SK-N-DZ (cell line): ENCODE results near the gene ZNF326.
"Not testable (repeated sequence)": the region's sequence is repeated elsewhere in the genome, so short reads cannot be mapped to it uniquely, and the experiment has no call there.

Experiments
- DNase-seq: peaks from one replicate; pipeline ENCODE4 v3.0.0-alpha.2; 2015; ENCODE audit warnings: low spot score

Gene ZNF326

DNA sequence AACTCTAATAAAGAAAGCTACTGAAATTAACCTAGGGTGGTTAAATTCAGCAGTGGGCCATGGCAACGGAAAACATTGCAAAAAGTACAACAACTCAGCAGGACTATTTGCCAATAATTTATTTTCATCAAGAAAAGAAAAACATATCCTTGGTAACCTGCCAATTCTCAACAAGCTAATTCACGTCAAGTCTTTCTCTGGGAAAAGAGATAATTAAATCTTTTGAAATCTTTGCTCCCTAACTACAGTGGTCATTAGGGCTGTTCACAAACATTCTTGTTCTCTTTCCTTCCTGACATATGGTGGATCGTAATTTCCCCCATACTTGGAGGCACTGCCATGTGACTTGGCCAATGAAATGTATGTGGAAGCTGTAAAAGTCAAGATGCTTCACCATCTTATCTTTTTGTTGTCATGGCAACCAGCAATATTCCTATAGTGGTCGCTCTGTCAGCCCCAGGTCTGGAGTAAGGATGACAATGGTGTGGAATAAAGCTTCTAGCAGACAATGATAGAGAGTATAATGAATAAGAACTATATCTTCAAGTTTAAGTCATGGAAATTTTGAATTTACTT, 29.6 kb upstream of the ZNF326 start:
- peak; percentile 89 for DNase-seq

DNA sequence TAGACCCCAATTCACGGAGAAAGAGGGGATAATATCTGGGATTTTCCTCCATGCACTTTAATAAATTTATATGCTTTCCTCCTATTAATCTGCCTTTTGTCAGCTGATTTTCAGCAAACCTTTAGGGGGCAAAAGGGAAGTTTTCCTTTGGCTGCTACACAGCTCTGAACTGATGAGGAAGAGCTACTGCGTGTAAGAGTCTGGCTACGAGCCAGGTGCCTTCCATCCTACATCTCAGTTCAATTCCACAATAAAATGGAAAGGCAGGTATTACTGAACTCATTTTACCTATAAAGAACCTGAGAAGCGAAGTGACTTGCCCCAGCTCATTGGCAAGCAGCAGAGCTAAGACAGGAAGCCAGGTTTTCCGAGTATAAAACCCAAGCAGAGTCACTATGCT, 28.3 kb upstream of the ZNF326 start:
- DNase-seq = no peak

DNA sequence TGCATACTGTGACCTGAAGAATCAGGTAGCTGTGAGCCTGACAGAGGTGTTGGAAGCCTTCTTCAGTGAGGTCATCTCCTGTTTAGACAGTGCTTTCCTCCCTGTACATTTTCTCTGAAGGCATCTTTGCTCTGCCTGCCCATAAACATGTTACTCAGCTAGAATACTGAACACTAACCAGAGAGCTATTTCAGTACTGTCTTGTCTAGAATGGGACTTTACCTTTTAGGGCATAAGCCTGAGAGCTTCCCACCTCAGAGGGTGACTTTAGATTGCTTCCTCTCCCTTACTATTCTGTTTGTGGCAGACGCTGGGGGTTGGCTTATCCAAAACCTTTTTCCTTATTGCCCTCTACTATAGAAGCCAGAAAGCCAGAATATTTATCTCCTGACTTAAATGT, 23.3 kb upstream of the ZNF326 start:
- no peak for DNase-seq

DNA sequence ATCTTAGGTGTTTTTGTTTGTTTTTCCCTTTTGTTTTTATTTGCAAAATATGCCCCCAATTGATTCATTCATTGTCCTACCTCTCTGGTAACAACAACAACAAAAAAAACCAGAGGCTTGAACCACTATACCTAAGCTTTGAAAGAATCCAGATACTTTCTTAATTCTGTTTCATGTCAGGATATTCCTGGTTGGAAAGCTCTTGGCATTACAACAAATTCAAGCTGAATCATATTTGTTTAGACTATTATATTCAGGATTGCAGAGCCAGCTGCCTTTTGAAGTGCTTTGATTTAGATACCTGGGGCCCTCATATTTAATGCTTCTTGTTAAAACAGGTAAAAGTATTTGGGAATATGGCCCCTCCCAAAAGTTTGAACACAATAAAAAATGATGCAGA, 22.9 kb upstream of the ZNF326 start:
- no peak for DNase-seq

DNA sequence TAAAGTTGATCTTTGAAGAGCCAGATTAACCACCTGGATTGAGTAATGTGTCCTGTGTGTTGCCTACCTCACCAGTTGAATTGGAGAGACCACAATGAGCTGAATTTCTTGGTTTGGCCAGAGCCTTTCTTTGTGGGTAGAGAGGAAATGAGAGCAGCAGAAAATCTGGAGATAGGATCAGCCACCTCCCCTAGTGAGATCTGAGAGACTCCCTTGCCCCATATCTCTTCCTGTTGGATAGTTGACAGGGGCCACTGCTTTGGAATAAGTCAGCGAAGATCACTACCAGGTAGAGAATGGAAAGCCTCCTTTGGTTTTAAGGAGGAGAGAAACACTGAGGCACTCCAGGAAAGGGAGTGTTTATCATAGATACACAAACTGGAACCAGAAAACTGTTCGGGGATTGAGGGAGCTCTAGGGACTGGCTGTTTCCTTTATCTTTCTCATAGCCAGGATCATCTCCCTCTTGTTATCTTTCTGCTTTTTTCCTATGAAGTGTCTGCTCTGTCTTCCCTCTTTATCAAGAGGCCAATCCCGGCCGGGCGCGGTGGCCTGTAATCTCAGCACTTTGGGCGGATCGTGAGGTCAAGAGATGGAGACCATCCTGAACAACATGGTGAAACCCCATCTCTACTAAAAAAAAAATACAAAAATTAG, 21.3 kb upstream of the ZNF326 start:
- no peak for DNase-seq

DNA sequence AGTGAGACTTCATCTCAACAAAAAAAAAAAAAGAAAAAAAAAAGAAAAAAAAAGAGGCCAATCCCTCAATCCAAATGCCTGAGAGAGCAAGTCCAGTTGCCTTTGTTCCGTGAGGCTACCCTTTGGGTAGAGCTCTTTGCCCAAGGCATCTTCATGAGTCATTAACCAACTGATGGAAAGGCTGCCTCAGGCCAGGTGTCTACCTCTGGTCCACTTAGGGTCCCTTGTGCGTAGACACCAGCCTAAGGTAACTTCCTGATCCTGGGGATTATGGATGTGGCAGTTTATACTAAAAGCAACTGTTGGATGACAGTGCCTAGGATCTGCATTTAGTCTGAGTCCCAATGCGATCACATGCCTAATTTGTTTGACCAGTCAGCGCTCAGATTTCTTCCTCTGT, 20.7 kb upstream of the ZNF326 start:
- DNase-seq = no peak

DNA sequence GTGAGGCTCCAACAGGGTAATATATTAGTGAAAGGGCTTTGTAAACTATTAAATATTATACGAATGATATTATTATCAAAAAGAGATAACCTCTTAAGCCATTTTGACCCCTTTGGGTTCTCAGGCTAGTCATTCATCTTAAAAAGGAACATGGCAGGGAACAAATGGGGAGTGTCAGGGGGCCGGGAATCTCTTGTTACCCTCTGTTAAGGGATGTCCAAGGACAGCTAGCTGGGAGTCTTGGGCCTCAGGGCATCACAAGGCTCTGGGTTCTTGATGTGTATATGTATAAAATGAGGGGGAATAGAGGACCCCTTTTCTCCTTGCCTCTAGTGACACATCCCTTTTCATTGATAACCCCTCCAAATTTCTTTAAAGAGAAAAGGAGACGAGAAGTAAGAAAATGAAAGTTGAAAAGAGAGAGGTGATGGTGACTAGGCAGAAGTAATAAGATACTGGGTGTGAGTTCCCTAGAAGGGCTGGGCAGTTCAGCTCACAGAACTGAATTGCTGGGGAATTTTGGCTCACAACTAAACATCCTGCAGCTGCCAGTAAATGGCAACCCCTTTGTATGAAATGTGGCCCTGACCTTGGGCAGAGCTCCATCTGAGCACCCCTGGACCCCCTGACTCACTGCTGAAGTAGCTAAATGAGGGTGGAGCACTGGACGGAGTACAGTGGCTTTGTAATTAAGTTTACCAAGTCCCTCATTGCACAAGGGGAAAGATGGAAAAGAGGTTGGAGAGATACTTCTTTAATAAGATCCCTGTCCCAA, 20.0 kb upstream of the ZNF326 start:
- no peak for DNase-seq

DNA sequence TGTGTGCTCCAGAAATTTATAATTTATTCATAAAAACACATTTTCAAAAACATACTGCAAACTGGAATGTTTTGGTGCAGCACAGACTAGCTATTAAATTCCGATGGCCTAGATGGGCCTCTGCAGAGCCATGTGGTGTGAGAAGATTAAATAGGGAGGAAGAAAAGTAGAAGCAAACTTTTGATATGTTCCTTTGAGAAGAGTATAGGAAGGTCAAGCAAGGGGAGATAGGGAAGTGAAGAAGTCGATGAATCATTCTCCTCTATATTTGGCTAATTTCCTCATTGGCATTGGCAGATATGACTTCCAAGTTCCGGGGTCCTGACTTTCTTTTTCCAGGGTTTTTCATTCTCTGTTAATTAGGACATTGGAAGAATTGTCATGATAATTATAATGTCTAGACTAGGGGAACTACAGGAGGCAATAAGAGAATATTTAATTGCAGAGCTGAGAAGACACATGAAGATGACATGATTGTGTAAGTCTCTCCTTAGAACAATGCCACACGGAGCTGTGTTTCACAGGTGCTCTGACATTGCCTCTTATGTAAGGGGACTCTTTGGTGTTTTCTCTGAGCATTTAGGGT, 19.3 kb upstream of the ZNF326 start:
- no peak for DNase-seq

DNA sequence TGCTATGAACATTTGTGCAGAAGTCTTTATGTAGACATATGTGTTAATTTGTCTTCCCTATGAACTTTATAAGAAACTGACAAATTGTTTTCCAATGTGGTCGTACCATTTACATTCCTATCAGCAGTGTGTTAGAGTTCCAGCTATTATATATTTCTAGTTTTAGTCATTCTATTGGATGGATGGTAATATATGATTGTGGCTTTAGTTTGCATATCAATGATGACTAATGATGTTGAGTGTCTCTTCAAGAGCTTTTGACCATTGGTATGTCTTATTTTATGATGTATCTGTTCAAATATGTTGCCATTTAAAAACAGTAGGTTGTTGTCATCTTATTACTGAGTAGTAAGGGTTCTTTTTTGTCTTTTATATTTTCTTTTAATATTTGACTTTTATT, 16.2 kb upstream of the ZNF326 start:
- no peak for DNase-seq

DNA sequence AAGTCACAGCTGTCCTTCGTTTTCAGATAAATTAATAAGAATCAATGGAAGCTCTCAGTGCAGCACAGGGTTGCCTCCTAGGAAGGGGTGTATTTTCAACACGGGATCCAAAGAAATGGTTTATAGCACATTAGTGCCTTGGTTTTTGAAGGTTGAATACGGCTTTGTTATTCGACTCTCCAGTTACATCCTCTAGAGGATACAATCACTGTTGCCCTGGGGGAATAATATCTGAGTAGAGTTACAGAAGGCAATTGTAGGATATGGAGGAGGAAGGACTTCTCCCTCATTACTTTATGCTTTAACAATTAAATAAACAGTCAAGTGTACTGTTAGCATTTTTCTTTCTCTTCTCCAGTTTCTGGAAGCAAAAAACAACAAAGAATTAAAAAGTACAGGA, 14.3 kb upstream of the ZNF326 start:
- no peak for DNase-seq

DNA sequence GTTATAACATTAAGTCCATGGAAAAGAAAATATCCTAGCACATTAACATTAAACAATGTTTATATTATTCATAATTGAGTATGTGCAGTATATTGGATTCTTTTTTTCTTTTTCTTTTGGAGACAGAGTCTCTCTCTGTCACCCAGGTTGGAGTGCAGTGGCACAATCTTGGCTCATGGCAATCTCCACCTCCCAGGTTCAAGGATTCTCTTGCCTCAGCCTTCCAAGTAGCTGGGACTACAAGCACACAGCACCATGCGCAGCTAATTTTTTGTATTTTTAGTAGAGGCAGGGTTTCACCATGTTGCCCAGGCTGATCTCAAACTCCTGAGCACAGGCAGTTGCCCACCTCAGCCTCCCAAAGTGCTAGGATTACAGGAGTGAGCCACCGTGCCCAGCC, 12.1 kb upstream of the ZNF326 start:
- not testable (repeated sequence) for DNase-seq

DNA sequence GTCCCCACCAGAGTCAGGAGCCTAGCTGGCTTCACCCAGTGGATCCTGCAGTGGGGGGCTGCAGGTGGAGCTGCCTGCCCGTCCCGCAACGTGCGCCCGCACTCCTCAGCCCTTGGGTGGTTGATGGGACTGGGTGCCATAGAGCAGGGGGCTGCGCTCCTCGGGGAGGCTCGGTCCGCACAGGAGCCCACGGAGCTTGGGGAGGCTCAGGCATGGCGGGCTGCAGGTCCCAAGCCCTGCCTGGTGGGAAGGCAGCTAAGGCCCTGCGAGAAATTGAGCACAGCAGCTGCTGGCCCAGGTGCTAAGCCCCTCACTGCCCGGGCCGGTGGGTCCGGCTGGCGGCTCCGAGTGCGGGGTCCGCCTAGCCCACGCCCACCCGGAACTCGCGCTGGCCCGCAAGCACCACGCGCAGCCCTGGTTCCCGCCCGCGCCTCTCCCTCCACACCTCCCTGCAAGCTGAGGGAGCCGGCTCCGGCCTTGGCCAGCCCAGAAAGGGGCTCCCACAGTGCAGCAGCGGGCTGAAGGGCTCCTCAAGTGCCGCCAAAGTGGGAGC, 10.3 kb upstream of the ZNF326 start:
- DNase-seq = not testable (repeated sequence)

DNA sequence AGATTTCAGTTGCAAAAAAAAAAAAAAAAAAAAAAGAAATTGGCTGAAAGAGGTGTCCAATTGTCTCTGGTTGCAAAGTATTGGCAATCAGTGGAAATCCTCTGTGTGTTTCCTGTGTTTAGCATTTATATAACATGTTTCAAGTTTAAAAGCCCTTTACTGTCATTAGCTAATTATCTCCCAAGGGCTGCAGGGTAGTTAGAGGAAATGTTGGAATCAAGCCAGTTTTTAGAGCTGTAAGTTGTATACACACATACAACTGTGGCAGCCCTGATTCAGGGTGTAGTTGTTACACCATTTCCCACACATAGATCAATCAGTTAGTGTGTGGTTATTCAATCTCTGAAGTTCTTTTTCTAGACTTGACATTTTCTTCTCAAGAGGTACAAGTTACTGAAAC, 8.9 kb upstream of the ZNF326 start:
- no peak for DNase-seq

DNA sequence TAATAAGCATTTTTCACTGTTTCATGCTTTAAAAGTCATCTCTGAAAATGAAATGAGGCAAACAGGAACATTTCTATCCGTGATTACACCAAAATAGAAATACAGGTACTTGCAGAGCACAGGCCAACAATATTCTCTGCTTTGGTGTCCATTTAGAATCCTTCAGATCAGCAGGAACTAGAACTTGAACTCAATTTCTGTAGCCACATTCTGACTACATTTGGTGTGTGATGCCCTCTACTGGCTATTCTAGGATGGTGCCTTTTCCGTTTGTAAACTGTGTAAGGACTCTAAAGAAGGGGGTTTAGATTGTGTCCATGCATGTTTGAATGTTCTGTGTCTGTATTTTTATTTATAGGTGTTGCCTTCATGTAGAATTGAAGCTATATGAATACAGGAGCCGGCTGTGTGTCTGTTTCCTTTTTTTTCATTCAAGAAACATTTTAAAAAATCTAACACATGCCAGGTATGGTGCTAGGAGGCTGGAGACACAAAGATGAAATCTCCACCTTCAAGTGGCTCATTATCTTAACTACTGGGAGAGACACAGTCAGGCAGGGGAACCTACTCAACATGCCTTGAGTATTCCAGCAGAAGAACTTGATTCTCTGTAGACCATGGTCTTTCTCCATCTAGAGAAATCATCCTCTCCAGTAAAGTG, 7.6 kb upstream of the ZNF326 start:
- DNase-seq = peak; percentile 82

DNA sequence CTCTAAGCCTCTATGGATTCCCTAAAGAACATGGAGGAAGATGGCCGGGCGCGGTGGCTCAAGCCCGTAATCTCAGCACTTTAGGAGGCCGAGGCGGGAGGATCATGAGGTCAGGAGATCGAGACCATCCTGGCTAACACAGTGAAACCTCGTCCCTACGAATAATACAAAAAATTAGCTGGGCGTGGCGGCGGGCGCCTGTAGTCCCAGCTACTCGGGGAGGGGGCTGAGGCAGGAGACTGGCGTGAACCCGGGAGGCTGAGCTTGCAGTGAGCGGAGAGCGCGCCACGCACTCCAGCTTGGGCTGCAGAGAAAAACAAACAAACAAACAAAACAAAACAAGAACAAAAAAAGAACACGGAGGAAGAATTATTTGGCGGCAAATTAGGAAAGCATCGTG, 5.8 kb upstream of the ZNF326 start:
- DNase-seq = no peak

DNA sequence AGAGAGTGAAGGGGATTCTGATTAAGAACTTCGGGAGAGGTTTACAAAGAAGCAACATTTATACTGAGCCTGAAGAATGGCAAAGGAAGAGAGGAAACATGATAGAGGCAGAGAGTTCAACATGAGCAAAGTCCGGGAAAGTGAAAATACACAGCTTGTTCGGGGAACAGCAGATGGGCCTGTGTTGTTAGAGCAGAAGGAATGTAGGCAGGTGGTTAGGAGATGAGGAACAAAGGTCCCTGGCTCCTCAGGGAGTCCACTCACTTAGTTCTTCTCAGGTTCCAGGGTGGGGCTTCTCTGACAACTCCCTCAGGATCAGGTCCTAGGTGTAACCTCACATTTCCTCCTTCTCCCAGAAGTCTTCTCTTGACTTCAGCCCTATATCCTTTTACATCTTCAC, 5.1 kb upstream of the ZNF326 start:
- peak; percentile 17 for DNase-seq

DNA sequence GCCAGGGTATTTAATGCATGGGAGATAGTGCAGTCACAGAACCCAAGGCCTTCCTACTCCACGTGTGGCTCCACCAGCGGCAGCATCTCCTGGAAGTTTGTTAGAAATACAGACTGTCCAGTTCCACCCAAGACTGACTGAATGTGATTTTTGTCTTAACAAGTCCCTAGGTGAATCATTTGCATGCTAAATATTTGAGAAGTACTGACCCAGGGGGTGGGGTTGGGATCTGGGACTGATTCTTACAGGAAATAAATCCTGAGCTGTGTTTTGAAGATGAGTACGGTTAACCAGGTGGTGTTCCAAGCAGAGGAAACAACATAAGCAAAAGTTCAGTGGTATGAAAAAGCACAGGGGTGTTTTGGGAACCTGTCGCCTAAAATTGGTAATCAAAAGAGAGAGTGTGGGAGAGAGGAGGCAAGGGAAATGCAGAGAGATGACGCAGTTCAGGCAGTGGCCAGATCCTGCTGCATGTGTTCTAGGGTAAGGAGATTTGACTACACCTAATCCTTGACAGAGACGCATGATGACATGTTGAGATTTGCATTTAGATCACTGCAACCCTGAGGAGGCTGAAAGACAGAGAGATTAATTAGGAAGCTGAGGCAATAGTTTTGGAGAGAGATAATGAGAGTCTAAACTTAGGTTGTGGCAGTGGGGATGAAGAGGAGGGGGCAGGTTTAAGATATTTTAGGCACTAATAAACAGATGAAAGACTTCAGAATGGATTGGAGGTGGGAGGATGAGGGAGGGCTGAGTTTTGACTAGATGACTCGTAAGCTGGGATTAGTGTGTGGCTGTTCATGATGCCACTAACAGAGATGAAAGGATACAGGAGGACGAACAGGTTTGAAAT, 3.7 kb upstream of the ZNF326 start:
- peak; percentile 19 for DNase-seq

DNA sequence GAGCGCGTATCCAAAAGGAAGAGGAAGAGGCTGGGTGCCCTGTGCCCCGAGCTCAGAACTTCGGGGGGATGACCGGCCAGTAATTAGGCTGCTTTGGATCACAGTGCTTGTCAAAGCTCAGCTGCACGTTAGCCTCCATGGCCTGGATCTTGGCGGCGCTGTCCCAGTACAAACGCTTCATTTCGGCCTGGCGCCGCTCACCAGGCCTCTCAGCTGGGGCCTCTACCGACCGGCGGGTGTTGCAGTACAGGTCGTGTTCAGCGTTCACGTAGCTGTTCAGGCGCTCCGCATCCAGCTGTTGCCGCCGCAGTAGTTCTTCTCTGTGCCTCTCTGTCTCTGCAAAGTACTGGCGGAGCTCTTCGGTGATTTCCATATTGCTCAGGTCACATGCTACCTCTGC, 1.4 kb upstream of the ZNF326 start:
- DNase-seq = no peak

DNA sequence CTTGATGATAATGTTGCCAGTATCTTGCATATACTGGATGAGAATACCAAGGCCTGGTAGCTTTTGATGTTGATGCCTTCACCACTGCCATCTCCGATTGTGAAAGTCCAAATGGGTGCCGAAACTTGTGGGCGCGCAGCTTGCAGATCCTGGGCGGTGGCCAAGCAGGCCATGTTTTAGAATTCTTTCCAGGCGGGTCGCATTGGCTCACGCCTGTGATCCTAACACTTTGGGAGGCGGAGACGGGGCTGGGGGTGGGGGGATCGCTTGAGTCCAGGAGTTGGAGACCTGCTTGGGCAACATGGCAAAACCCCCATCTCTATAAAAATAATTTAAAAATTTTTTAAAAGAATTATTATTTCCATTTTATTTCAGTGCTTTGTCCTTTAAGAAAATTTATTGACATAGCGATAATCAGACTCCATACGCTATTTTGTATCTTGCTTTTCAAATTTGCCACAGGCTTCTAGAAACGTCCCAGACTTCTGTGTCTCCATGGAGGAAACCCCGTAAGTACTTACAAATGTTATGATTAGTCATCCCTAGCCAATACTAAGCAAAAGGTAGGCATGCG, 592 bp upstream of the ZNF326 start:
- DNase-seq = no peak

DNA sequence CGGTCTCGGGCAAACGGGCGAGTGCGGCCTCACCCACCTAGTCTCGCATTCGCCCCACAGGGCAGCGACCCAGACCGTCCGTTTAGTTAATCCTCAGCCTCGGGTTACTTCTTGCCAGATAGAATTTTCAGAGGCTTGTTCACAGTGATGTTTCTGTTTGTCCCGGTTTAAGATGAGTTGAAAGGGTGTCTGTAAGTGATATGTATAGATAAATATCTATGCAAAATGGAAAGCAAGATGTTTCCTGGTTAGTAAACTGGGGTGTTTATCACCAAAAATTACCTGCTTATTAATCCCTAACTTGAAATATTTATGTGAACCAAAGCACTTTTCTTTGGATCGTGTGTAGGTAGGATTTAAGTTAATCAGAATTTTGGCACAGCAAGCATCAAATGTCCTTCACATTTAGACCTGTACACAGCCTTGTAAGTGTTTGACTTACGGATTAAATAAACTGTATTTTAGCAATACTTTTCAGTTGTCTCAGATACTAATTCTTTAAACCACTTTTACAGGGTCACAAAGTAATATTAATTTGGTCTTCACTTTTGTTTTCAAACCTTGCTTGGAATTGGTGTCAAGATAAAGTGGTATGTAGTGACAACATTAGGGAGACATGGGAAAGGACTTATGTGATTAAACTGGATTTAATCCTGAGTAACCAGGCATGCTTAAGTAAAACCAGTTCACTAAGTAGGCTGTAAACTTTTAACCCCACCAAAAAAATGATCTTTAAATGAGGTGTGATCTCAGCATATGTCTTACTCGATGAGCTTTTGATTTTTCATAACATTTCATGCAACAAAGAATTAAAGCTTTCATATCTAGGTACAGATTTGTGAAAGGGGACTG, 914 bp downstream of the ZNF326 start:
- DNase-seq = no peak
